GM13976 (cell line): ENCODE results near the gene MYCBP2.

Experiments used
- DNase-seq: peaks from one replicate; pipeline ENCODE4 v3.0.0; 2012; ENCODE audit warnings: low spot score
- in situ Hi-C: fragments of 300-500 bp; cut with MboI; formaldehyde crosslinking; loops from one replicate; pipeline ENCODE4 v1.12.0; 2022; ENCODE audit warnings: low sequenced_read_pairs, mixed read lengths, inconsistent platforms; ENCODE audit not compliant: unreplicated experiment
- TF ChIP-seq, protein P1 (sequence below): IDR thresholded peaks from 2 replicates; pipeline ENCODE4 v1.5.1; 2012; ENCODE audit warnings: borderline replicate concordance, mild to moderate bottlenecking; ENCODE audit not compliant: insufficient read depth; ENCODE audit errors: extremely low read depth, missing control alignments, control extremely low read depth

MYCBP2 gene

DNA sequence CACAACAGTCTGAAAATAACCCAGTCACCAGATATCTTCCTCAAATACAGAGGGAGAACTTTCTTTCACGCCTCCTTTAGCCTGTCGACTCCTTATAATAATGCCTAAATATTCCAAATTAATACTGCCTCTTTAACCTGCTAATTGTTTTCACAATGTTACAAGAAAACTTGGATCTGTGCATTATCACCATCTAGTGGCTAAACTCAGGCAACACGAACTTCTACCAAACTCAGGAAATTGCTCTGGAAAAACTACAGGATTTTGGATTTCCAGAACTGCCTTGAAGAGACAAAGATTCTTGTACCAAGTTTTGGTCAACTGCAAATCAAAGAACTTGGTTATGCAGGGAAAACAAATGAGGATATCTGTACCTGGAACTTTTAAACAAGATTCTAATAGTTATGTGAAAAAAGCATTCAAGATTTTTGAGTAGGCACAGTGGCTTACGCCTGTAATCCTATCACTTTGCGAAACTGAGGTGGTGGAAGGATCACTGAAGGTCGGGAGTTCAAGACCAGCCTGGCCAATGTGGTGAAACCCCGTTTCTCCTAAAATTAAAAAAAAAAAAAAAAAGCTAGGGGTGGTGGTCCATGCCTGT, 324.2 kb downstream of the MYCBP2 start:
- no peak for DNase-seq
- in situ Hi-C loops, result no loop called here
- TF ChIP-seq, protein P1, sequence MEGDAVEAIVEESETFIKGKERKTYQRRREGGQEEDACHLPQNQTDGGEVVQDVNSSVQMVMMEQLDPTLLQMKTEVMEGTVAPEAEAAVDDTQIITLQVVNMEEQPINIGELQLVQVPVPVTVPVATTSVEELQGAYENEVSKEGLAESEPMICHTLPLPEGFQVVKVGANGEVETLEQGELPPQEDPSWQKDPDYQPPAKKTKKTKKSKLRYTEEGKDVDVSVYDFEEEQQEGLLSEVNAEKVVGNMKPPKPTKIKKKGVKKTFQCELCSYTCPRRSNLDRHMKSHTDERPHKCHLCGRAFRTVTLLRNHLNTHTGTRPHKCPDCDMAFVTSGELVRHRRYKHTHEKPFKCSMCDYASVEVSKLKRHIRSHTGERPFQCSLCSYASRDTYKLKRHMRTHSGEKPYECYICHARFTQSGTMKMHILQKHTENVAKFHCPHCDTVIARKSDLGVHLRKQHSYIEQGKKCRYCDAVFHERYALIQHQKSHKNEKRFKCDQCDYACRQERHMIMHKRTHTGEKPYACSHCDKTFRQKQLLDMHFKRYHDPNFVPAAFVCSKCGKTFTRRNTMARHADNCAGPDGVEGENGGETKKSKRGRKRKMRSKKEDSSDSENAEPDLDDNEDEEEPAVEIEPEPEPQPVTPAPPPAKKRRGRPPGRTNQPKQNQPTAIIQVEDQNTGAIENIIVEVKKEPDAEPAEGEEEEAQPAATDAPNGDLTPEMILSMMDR, result peak; percentile 53

- in situ Hi-C loops, result no loop called here
- no peak for DNase-seq
- TF ChIP-seq, protein P1, result no peak
These were observed 324.8 kb downstream of the MYCBP2 start for GRCh38 chr13:77001963-77002587.

DNA sequence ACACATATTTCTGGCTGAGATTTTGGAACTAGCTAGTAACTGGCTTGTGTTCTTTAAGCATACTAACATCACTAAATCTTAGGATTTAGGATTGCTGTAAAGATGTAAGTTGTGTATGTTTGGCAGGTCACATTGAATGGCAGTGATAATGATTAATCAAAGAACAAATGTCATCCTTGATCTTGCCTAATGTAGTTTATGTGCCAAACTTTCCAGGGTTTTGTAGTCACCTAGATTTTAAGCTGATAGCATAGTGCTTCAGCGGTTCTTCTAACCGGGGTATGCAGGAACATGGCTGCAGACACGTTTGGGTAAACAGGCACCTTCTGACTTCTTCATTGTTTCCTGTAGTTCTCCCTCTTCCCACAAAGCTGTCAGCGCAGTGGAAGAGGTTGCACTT, 325.4 kb downstream of the MYCBP2 start:
- no peak for DNase-seq
- in situ Hi-C loops, result no loop called here

GRCh38 chr13:77000475-77000874, 326.4 kb downstream of the MYCBP2 start:
- TF ChIP-seq, protein P1, result no peak
- no peak for DNase-seq
- in situ Hi-C loops, result no loop called here

More for the DNA sequence above, 325.4 kb downstream of the MYCBP2 start:
- TF ChIP-seq, protein P1, result no peak
